ENCODE data around the gene GRB10. TPM values are rescaled to one million over a fixed set of nuclear protein-coding genes. Genes with fewer than 3 reads are reported as not detected.

The GRB10 gene
- total RNA-seq, 1 donor from 2014 or later: 58.6 TPM

DNA sequence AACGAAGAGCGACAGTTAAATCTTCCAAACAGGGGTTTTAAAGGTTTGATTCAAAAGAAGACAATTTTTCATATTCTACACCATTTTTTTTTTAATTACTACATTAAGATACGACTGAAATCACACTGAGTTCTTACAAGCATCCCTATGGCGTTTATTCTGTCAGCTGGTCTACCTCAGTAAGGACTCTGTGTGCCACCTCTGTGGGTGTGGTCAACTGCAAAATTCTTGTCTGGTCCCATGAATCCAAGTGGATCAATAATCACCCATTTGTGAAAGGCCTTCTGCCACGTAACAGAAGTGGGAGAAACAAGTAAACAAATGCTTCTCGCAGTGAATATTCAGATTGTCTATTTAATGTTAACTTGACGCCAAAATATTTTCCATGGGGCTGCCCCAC is 104.1 kb downstream of the GRB10 start:
- Histone ChIP-seq H3K27me3 (no peaks in the 10 kb centered on the region), H3K36me3 (peaks cover 9% of the 10 kb centered on the region), H3K9me3 (no peaks in the 10 kb centered on the region), H3K27ac (no peak overlapping the region), H3K4me1 (peaks cover 34% of the 10 kb centered on the region), H3K4me3 (no peak overlapping the region)
- no peak for ATAC-seq
- TF ChIP-seq, protein P1, sequence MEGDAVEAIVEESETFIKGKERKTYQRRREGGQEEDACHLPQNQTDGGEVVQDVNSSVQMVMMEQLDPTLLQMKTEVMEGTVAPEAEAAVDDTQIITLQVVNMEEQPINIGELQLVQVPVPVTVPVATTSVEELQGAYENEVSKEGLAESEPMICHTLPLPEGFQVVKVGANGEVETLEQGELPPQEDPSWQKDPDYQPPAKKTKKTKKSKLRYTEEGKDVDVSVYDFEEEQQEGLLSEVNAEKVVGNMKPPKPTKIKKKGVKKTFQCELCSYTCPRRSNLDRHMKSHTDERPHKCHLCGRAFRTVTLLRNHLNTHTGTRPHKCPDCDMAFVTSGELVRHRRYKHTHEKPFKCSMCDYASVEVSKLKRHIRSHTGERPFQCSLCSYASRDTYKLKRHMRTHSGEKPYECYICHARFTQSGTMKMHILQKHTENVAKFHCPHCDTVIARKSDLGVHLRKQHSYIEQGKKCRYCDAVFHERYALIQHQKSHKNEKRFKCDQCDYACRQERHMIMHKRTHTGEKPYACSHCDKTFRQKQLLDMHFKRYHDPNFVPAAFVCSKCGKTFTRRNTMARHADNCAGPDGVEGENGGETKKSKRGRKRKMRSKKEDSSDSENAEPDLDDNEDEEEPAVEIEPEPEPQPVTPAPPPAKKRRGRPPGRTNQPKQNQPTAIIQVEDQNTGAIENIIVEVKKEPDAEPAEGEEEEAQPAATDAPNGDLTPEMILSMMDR (IDR thresholded peaks at IDR 0.05): no peak
- DNase-seq: no peak
- intact Hi-C loops (cut with DNase I): loop anchor here (10.0 kb wide), 1 partner anchor 204 kb away; no protein-coding TSS in a partner anchor

DNA sequence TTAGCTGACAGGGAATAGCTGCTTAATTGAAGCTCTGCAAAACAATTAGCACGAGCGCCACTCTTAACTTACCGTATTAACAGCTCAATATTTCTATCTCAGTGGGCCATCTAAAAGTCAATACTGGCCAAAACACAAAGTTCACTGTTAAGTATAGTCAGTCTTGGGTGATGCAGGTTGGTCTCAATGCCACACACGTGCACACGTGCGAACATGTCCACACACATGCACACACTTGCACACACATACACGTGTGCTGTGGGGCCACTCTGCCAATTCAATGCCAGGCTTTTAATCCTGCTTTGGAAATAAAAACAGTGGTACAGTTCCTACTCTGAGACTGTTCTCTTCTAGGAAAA is 105.1 kb downstream of the GRB10 start:
- Histone ChIP-seq H3K36me3 (peaks cover 10% of the 10 kb centered on the region), H3K4me1 (peaks cover 34% of the 10 kb centered on the region), H3K27me3 (no peaks in the 10 kb centered on the region), H3K27ac (no peak overlapping the region), H3K4me3 (no peak overlapping the region), H3K9me3 (no peaks in the 10 kb centered on the region)
- intact Hi-C loops (cut with DNase I): loop anchor here (10.0 kb wide), 1 partner anchor 203 kb away; no protein-coding TSS in a partner anchor
- DNase-seq: no peak
- ATAC-seq: no peak
- TF ChIP-seq, protein P1 (IDR thresholded peaks at IDR 0.05): no peak

DNA sequence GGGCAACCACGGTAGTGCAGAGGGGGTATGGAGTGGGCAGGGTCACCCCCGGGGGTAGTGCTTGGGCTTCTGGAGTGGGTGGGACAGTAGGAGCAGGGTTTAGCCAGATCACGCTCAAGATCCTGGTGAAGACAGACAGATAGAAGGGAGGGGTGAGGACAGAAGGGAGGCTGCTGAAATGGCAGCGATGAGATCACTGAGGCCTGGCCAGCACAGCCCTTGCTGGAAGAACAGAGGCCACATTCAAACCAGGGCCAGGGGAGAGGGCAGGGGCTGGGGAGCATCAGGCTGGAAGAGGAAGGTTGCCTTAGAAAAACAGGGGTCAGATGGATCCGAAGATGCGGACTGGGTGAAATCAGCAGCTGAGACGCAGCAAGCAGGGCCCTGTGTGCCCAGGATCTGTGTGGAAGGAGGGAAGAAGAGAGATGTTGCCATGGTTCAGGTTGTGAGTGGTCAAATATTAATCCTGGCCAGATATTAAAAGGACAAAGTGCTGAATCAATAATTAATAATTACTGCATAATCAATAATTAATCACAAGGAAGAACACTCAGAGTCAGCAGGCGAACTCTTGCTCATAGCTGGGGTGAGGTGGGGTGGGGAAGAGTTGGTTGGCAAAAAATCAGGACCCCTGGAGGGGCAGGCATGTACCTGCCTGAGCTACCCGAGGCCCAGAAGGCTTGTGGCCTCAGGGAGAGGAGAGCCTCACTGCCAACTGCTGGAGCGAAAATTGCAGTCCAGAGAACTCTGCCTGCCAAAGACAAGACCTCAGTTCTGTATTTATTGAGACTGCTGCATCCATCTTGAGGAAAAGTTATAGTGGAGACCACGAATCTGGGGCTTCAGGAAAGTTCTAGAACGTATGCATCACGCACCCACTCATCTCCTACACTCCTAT is 105.7 kb downstream of the GRB10 start:
- no peak for ATAC-seq
- Histone ChIP-seq H3K4me3 (no peak overlapping the region), H3K27ac (no peak overlapping the region), H3K9me3 (no peaks in the 10 kb centered on the region), H3K36me3 (peaks cover 10% of the 10 kb centered on the region), H3K27me3 (no peaks in the 10 kb centered on the region), H3K4me1 (peaks cover 33% of the 10 kb centered on the region)
- DNase-seq: no peak
- TF ChIP-seq, protein P1 (IDR thresholded peaks at IDR 0.05): no peak
- intact Hi-C loops (cut with DNase I): loop anchor here (10.0 kb wide), 1 partner anchor 202 kb away; no protein-coding TSS in a partner anchor

DNA sequence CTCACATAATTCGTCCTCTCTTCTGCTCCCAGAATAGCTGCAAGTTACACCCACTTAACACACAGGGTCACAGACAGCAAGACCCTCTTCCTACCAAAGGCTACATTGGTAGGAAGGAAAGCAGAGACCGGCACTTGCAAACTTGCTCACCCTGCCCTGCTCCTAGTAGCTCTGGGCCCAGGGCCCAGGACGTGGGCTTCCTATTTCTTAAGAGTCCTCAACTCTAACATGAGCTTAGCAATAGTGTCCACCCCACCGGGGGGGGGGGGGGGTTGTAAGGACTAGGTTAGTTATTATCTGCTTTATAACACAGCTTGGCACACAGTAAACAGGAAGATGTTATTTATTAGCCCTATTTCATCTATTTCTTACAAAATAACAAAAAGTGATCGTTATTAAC is 106.6 kb downstream of the GRB10 start:
- Histone ChIP-seq H3K4me1 (peaks cover 28% of the 10 kb centered on the region), H3K27me3 (no peaks in the 10 kb centered on the region), H3K27ac (no peak overlapping the region), H3K9me3 (no peaks in the 10 kb centered on the region), H3K4me3 (no peak overlapping the region), H3K36me3 (peaks cover 10% of the 10 kb centered on the region)
- intact Hi-C loops (cut with DNase I): loop anchor here (10.0 kb wide), 1 partner anchor 201 kb away; no protein-coding TSS in a partner anchor
- peak; percentile 67 for ATAC-seq
- DNase-seq: no peak
- TF ChIP-seq, protein P1 (IDR thresholded peaks at IDR 0.05): no peak

DNA sequence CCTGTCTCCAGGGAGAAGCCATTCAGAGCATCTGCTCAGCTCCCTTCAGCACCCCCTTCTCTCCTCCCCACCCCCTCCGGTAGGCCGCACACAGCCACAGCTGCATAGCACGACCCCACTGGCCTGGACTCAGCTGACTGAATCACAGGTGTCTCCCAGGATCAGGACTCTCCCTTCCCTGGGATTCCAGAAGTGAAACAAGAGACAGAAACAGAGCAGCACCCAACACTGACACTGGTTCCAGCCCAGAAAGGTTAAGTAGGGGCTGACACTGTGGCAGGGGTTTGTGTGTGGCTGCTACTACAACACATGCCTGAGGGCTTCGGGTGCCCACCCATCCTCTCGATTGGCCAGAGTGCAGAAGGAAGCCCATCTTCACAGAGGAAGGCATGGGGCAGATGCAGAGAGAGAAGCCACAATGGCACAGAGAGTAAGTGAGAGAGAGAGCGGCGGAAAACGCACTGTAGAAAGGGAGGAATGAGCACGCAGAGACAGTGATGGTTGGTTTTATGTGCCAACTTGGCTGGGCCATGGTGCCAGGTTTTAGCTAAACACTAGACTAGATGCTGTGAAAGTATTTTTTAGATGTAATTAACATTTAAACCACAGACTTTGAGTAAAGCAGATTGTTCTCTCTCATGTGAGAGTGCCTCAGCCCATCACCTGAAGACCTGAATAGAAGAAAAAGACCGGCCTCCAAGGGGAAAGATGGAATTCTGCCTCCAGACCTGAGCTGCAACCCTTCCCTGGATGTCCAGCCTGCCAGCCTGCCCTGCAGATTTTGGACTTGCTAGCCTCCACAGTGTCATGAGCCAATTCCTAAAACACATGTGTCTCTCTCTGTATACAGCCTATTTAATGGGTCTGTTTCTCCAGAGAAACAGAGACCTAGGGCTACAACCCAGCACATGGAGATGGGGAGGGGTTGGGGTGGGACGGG is 107.5 kb downstream of the GRB10 start:
- DNase-seq: no peak
- no peak for ATAC-seq
- no peaks in the 10 kb centered on the region for H3K9me3 ChIP-seq
- no peaks in the 10 kb centered on the region for H3K27me3 ChIP-seq
- TF ChIP-seq, protein P1 (IDR thresholded peaks at IDR 0.05): no peak
- intact Hi-C loops (cut with DNase I): loop anchor here (10.0 kb wide), 1 partner anchor 200 kb away; no protein-coding TSS in a partner anchor
- no peak overlapping the region for H3K27ac ChIP-seq
- peaks cover 27% of the 10 kb centered on the region for H3K4me1 ChIP-seq
- H3K36me3 ChIP-seq: peaks cover 10% of the 10 kb centered on the region
- H3K4me3 ChIP-seq: no peak overlapping the region

Data from upper lobe of right lung (tissue), 1 donor.